Rectal smooth muscle tissue (tissue), 1 donor: ENCODE measurements around the gene HNRNPM.

Source experiments
- H3K27ac ChIP-seq: one replicate; pipeline ENCODE4 v1.7.0; 2013; ENCODE audit warnings: low read depth, low read length, inconsistent platforms
- H3K27me3 ChIP-seq: one replicate; pipeline ENCODE4 v1.7.0; 2013; ENCODE audit warnings: low read length; ENCODE audit not compliant: control insufficient read depth, insufficient read depth
- H3K36me3 ChIP-seq: one replicate; pipeline ENCODE4 v1.7.0; 2013; ENCODE audit warnings: low read length; ENCODE audit not compliant: control insufficient read depth, insufficient read depth
- H3K4me1 ChIP-seq: one replicate; pipeline ENCODE4 v1.7.0; 2013; ENCODE audit warnings: low read length; ENCODE audit not compliant: control insufficient read depth, insufficient read depth
- H3K4me3 ChIP-seq: one replicate; pipeline ENCODE4 v1.7.0; 2013; ENCODE audit warnings: low read length
- H3K9ac ChIP-seq: one replicate; pipeline ENCODE4 v1.7.0; 2013; ENCODE audit warnings: low read length

The HNRNPM gene

GRCh38 chr19:8485561-8486371 is 41.0 kb downstream of the HNRNPM start:
- Histone ChIP-seq H3K4me3 (no peak overlapping the region), H3K9ac (no peak overlapping the region), H3K27me3 (no peaks in the 10 kb centered on the region), H3K27ac (no peak overlapping the region), H3K4me1 (no peaks in the 10 kb centered on the region), H3K36me3 (peaks cover 32% of the 10 kb centered on the region)

- H3K4me3 ChIP-seq, result no peak overlapping the region
- H3K36me3 ChIP-seq, result peaks cover 31% of the 10 kb centered on the region
- no peaks in the 10 kb centered on the region for H3K4me1 ChIP-seq
- no peak overlapping the region for H3K27ac ChIP-seq
- H3K27me3 ChIP-seq, result no peaks in the 10 kb centered on the region
- H3K9ac ChIP-seq, result no peak overlapping the region
Observed at GRCh38 chr19:8486661-8487136, 41.9 kb downstream of the HNRNPM start.

- Histone ChIP-seq H3K27ac (no peak overlapping the region), H3K9ac (no peak overlapping the region), H3K36me3 (peaks cover 31% of the 10 kb centered on the region), H3K4me3 (no peak overlapping the region), H3K4me1 (no peaks in the 10 kb centered on the region), H3K27me3 (no peaks in the 10 kb centered on the region)
Observed at GRCh38 chr19:8487137-8487851, 42.5 kb downstream of the HNRNPM start.

- Histone ChIP-seq H3K4me3 (no peak overlapping the region), H3K4me1 (no peaks in the 10 kb centered on the region), H3K27ac (no peak overlapping the region), H3K27me3 (no peaks in the 10 kb centered on the region), H3K36me3 (peaks cover 31% of the 10 kb centered on the region), H3K9ac (no peak overlapping the region)
Observed at GRCh38 chr19:8488365-8488764, 43.6 kb downstream of the HNRNPM start.

- Histone ChIP-seq H3K27ac (no peak overlapping the region), H3K9ac (no peak overlapping the region), H3K4me1 (no peaks in the 10 kb centered on the region), H3K4me3 (no peak overlapping the region), H3K36me3 (peaks cover 25% of the 10 kb centered on the region), H3K27me3 (no peaks in the 10 kb centered on the region)
Observed at GRCh38 chr19:8489561-8490394, 45.0 kb downstream of the HNRNPM start.

GRCh38 chr19:8490395-8490760 is 45.6 kb downstream of the HNRNPM start:
- no peak overlapping the region for H3K4me3 ChIP-seq
- H3K36me3 ChIP-seq, result peaks cover 20% of the 10 kb centered on the region
- no peak overlapping the region for H3K27ac ChIP-seq
- no peaks in the 10 kb centered on the region for H3K4me1 ChIP-seq
- no peak overlapping the region for H3K9ac ChIP-seq
- no peaks in the 10 kb centered on the region for H3K27me3 ChIP-seq

- Histone ChIP-seq H3K36me3 (peaks cover 20% of the 10 kb centered on the region), H3K27ac (no peak overlapping the region)
Observed at GRCh38 chr19:8490873-8491272, 46.1 kb downstream of the HNRNPM start.

GRCh38 chr19:8491574-8491973 is 46.8 kb downstream of the HNRNPM start:
- Histone ChIP-seq H3K36me3 (peaks cover 14% of the 10 kb centered on the region), H3K27me3 (no peaks in the 10 kb centered on the region), H3K4me1 (no peaks in the 10 kb centered on the region), H3K9ac (no peak overlapping the region), H3K27ac (no peak overlapping the region), H3K4me3 (no peak overlapping the region)

More at GRCh38 chr19:8490873-8491272, 46.1 kb downstream of the HNRNPM start:
- H3K27me3 ChIP-seq, result no peaks in the 10 kb centered on the region
- no peaks in the 10 kb centered on the region for H3K4me1 ChIP-seq
- no peak overlapping the region for H3K9ac ChIP-seq
- H3K4me3 ChIP-seq, result no peak overlapping the region

- Histone ChIP-seq H3K4me1 (no peaks in the 10 kb centered on the region), H3K36me3 (no peaks in the 10 kb centered on the region), H3K27ac (no peak overlapping the region), H3K4me3 (no peak overlapping the region), H3K9ac (no peak overlapping the region), H3K27me3 (no peaks in the 10 kb centered on the region)
Observed at GRCh38 chr19:8494158-8494557, 49.4 kb downstream of the HNRNPM start.

GRCh38 chr19:8498295-8498694 is 53.5 kb downstream of the HNRNPM start:
- Histone ChIP-seq H3K27ac (no peak overlapping the region), H3K4me1 (no peaks in the 10 kb centered on the region), H3K4me3 (no peak overlapping the region), H3K36me3 (no peaks in the 10 kb centered on the region), H3K9ac (no peak overlapping the region), H3K27me3 (no peaks in the 10 kb centered on the region)

- no peak overlapping the region for H3K4me3 ChIP-seq
- H3K27me3 ChIP-seq, result no peaks in the 10 kb centered on the region
- H3K36me3 ChIP-seq, result no peaks in the 10 kb centered on the region
- no peak overlapping the region for H3K9ac ChIP-seq
- no peak overlapping the region for H3K27ac ChIP-seq
- no peaks in the 10 kb centered on the region for H3K4me1 ChIP-seq
Observed at GRCh38 chr19:8499048-8499833, 54.5 kb downstream of the HNRNPM start.
